Measurements from ENCODE around the gene SORL1-AS1.
A peak's percentile ranks its signal among the peaks of the same experiment; 100 is the strongest.

SORL1-AS1 gene

DNA sequence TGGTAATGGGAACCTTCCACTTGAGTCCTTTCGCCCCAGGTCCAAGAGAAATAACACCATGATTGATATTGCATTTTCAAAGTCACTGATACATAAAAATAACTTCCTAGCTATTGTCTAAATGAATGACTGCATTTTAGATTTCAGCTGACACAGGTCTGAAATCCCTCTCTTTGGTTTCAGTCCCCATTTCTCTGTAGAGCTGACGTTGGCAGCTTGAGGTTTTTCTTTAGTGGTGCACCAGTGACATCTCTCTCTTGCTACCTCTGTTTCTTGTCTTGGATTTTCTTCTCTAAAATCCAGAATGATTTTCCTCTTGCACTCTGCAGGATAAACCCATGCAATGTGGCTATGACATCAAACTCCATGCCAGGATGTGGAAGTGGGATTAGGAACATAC lies 32.4 kb downstream of the SORL1-AS1 start:
- TF ChIP-seq, protein P1, sequence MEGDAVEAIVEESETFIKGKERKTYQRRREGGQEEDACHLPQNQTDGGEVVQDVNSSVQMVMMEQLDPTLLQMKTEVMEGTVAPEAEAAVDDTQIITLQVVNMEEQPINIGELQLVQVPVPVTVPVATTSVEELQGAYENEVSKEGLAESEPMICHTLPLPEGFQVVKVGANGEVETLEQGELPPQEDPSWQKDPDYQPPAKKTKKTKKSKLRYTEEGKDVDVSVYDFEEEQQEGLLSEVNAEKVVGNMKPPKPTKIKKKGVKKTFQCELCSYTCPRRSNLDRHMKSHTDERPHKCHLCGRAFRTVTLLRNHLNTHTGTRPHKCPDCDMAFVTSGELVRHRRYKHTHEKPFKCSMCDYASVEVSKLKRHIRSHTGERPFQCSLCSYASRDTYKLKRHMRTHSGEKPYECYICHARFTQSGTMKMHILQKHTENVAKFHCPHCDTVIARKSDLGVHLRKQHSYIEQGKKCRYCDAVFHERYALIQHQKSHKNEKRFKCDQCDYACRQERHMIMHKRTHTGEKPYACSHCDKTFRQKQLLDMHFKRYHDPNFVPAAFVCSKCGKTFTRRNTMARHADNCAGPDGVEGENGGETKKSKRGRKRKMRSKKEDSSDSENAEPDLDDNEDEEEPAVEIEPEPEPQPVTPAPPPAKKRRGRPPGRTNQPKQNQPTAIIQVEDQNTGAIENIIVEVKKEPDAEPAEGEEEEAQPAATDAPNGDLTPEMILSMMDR (IDR thresholded peaks at IDR 0.05; ENCODE audit: insufficient read depth, low read length, severe bottlenecking), result no peak
- DNase-seq (ENCODE audit: low read depth) (no peak), FAIRE-seq (no peak)

DNA sequence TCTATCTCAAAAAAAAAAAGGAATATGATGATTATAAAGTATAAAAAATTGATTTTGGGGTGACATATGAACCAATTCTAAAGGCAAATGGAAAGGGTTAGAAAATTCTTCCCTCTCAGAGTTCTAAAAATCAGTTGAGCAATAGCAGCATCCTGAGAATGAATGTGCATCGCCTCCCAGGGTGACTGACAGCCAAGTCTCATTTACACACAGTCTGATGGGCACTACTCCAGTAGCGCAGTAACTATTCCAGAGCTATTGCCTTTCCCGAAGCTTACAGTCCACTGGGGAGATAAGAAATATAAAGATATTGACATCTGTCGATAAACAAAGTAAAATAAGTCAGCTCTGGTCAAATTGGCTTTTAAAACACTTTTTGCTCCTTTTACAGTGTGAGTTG lies 32.9 kb downstream of the SORL1-AS1 start:
- no peak for DNase-seq (ENCODE audit: low read depth)
- Histone ChIP-seq H3K27me3 (ENCODE audit: control insufficient read depth, insufficient read depth, low read length) (no peaks in the 10 kb centered on the region), H3K4me3 (ENCODE audit: low read depth, low read length) (no peak overlapping the region), H3K36me3 (ENCODE audit: control insufficient read depth, insufficient read depth, low read length) (no peaks in the 10 kb centered on the region)
- no peak for FAIRE-seq
- TF ChIP-seq, protein P1 (IDR thresholded peaks at IDR 0.05; ENCODE audit: insufficient read depth, low read length, severe bottlenecking), result no peak

More for the DNA sequence above, 32.4 kb downstream of the SORL1-AS1 start:
- no peaks in the 10 kb centered on the region for H3K27me3 ChIP-seq (ENCODE audit: control insufficient read depth, insufficient read depth, low read length)
- H3K36me3 ChIP-seq (ENCODE audit: control insufficient read depth, insufficient read depth, low read length), result no peaks in the 10 kb centered on the region
- H3K4me3 ChIP-seq (ENCODE audit: low read depth, low read length), result no peak overlapping the region

DNA sequence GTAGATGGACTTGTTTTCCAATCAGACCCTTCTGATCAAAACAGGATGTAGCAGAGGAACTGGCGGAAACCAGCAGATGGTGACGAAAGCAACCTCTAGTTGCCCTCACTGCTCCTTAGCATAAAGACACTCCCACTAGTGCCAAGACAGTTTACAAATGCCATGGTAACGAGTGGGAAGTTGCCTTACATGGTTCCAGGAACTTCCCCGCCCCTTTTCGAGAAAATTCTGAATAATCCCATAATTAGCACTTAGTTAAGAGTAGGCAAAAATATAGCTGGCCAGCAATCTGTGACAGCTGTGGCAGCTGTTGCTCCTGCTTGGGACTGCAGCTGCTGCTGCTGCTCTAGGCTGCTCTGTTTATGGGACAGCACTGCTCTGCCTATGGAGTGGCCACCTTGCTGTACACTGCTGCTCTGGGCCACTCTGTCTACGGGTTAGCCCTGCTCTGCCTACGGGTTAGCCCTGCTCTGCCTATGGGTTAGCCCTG lies 34.1 kb downstream of the SORL1-AS1 start:
- H3K4me3 ChIP-seq (ENCODE audit: low read depth, low read length), result no peak overlapping the region
- DNase-seq (ENCODE audit: low read depth) (no peak), FAIRE-seq (no peak)
- no peaks in the 10 kb centered on the region for H3K27me3 ChIP-seq (ENCODE audit: control insufficient read depth, insufficient read depth, low read length)
- H3K36me3 ChIP-seq (ENCODE audit: control insufficient read depth, insufficient read depth, low read length), result no peaks in the 10 kb centered on the region
- TF ChIP-seq, protein P1 (IDR thresholded peaks at IDR 0.05; ENCODE audit: insufficient read depth, low read length, severe bottlenecking), result no peak

DNA sequence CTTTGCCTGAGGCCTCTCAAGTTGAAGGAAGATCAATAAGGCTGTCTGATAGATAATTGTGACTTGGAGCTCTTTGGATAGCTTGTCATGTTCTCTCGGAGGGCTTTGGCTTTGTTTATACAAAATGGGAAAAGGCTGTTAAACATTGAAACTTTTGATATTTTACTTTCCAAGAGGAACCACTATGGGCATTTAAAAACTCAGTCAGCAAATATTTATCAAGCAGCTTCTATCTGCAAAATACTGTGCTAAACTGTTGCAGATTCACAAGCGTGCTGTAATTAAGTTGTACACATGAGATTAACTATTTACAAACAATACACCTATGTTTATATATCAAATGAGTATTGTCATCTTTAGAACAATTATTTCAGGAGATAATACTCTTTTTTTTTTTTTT lies 35.2 kb downstream of the SORL1-AS1 start:
- no peaks in the 10 kb centered on the region for H3K36me3 ChIP-seq (ENCODE audit: control insufficient read depth, insufficient read depth, low read length)
- no peak for FAIRE-seq
- no peak overlapping the region for H3K4me3 ChIP-seq (ENCODE audit: low read depth, low read length)
- TF ChIP-seq, protein P1 (IDR thresholded peaks at IDR 0.05; ENCODE audit: insufficient read depth, low read length, severe bottlenecking), result no peak
- no peak for DNase-seq (ENCODE audit: low read depth)
- H3K27me3 ChIP-seq (ENCODE audit: control insufficient read depth, insufficient read depth, low read length), result no peaks in the 10 kb centered on the region

DNA sequence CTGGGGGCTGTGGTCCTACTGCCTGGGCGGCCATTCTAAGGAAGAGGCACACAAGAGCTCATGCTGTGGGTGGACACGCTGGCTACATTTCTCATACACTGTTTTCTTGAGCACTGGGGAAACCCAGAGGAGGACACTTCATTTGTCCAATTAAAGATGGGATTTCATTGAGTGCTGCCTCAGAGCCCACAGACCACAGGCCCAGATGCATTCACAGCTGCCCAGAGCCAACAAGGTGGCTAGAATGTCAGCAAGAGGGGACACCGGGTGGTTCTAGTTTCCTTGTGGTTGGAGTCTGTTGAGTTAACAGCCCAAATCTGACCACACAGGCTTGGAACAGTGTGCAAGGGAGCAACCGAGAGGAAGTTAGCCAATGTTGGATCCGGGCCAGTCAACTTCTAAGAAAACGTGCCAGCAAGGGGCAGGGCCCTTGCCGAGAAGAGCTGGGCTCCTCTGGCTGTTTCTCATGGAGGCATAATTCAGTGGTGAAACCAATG lies 35.7 kb downstream of the SORL1-AS1 start:
- H3K27me3 ChIP-seq (ENCODE audit: control insufficient read depth, insufficient read depth, low read length), result no peaks in the 10 kb centered on the region
- DNase-seq (ENCODE audit: low read depth), result peak; percentile 77
- H3K4me3 ChIP-seq (ENCODE audit: low read depth, low read length), result no peak overlapping the region
- no peak for FAIRE-seq
- TF ChIP-seq, protein P1 (IDR thresholded peaks at IDR 0.05; ENCODE audit: insufficient read depth, low read length, severe bottlenecking), result no peak
- no peaks in the 10 kb centered on the region for H3K36me3 ChIP-seq (ENCODE audit: control insufficient read depth, insufficient read depth, low read length)

DNA sequence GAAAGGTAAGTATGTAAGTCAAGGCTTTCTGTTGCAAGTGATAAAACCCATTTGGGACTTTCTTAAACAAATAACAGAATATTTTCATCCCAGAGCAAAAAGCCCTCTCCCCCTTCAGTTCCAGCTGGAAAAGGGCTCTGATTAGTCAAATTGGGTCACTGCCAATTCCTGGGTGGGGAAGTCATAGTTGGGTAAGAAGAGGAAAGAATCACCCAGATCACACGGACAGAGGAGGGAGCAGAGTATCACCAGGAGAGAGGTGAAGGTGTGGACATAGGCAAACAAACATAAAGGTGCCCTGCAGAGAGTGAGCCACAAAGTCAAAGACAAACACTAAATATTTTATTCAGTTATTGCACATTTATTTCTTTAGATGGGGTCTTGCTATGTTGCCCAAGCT lies 36.9 kb downstream of the SORL1-AS1 start:
- no peaks in the 10 kb centered on the region for H3K36me3 ChIP-seq (ENCODE audit: control insufficient read depth, insufficient read depth, low read length)
- H3K4me3 ChIP-seq (ENCODE audit: low read depth, low read length), result no peak overlapping the region
- no peaks in the 10 kb centered on the region for H3K27me3 ChIP-seq (ENCODE audit: control insufficient read depth, insufficient read depth, low read length)
- TF ChIP-seq, protein P1 (IDR thresholded peaks at IDR 0.05; ENCODE audit: insufficient read depth, low read length, severe bottlenecking), result no peak
- DNase-seq (ENCODE audit: low read depth) (peak; percentile 68), FAIRE-seq (no peak)
